Cardiac fibroblast (primary cell): ENCODE results near the gene ACBD3.

ENCODE experiments used
- DNase-seq, 2 donors: peaks; one replicate each; pipeline versions ENCODE4 v3.0.0 to v3.0.0-alpha.2; 2010; ENCODE audit warnings: low read depth in 2 of 2
- H3K4me3 ChIP-seq, 2 donors: replicated peaks in 1 of 2; 1 replicate in 1 of 2; 2 replicates in 1 of 2; pipeline ENCODE4 v1.5.1; 2011; ENCODE audit warnings: low read depth in 2 of 2, low read length in 2 of 2, mild to moderate bottlenecking in 2 of 2, moderate library complexity in 1 of 2
- CTCF ChIP-seq: IDR thresholded peaks from one replicate; pipeline ENCODE4 v1.5.1; 2011; ENCODE audit warnings: low read depth, mild to moderate bottlenecking, low read length, inconsistent platforms

The ACBD3 gene

GRCh38 chr1:226185141-226186036 lies 1.2 kb downstream of the ACBD3 start:
- TF ChIP-seq CTCF = no peak
- H3K4me3 ChIP-seq = peak overlapping the region; percentile 88 to 94
- DNase-seq = peak; percentile 34 to 51

- no peak overlapping the region for H3K4me3 ChIP-seq
- peak; percentile 44 for TF ChIP-seq CTCF
- peak; percentile 74 to 79 for DNase-seq
Measured at GRCh38 chr1:226181996-226182714, 4.4 kb downstream of the ACBD3 start.

GRCh38 chr1:226176870-226177269 lies 9.7 kb downstream of the ACBD3 start:
- no peak for TF ChIP-seq CTCF
- H3K4me3 ChIP-seq = no peak overlapping the region
- DNase-seq = peak in 1 of 2 donors; percentile 5

GRCh38 chr1:226172589-226172988 lies 14.0 kb downstream of the ACBD3 start:
- DNase-seq = no peak
- H3K4me3 ChIP-seq = no peak overlapping the region
- TF ChIP-seq CTCF = no peak

- no peak overlapping the region for H3K4me3 ChIP-seq
- no peak for DNase-seq
- no peak for TF ChIP-seq CTCF
Measured at GRCh38 chr1:226166341-226166740, 20.2 kb downstream of the ACBD3 start.

- TF ChIP-seq CTCF = no peak
- DNase-seq = no peak
- H3K4me3 ChIP-seq = no peak overlapping the region
Measured at GRCh38 chr1:226164154-226164553, 22.4 kb downstream of the ACBD3 start.
